Upper lobe of right lung (tissue), 1 donor: Measurements from ENCODE around the gene U2AF2. TPM values are rescaled to one million over a fixed set of nuclear protein-coding genes. Genes with fewer than 3 reads are reported as not detected.

Experiments used
- ATAC-seq: fragments of 200-7000 bp; cut with Tn5 transposase; one replicate; pipeline ENCODE4 v1.9.1; 2020; ENCODE audit warnings: mild to moderate bottlenecking, moderate library complexity
- DNase-seq: peaks from one replicate; pipeline ENCODE4 v3.0.0-alpha.2; 2020
- H3K27ac ChIP-seq: fragments of 200-600 bp; one replicate; pipeline ENCODE4 v1.8.0; 2022
- H3K27me3 ChIP-seq: fragments of 200-600 bp; one replicate; pipeline ENCODE4 v1.8.0; 2022; ENCODE audit warnings: mild to moderate bottlenecking
- H3K36me3 ChIP-seq: fragments of 200-600 bp; one replicate; pipeline ENCODE4 v1.8.0; 2022
- H3K4me1 ChIP-seq: fragments of 200-600 bp; one replicate; pipeline ENCODE4 v1.8.0; 2022
- H3K4me3 ChIP-seq: fragments of 200-600 bp; one replicate; pipeline ENCODE4 v1.8.0; 2022; ENCODE audit warnings: mild to moderate bottlenecking
- H3K9me3 ChIP-seq: fragments of 200-600 bp; one replicate; pipeline ENCODE4 v1.8.0; 2022
- CTCF ChIP-seq: fragments of 200-600 bp; IDR thresholded peaks from one replicate; pipeline ENCODE4 v1.8.0; 2022; ENCODE audit warnings: antibody characterized with exemption
- intact Hi-C: fragments of 100-400 bp; cut with DNase I; formaldehyde crosslinking; loops from one replicate; pipeline ENCODE4 v1.11.0; 2022
- total RNA-seq: library from RNA; stranded (reverse); fragmentation: NEBNext Ultra II Directional; extraction: Animal tissue kit (Norgen Biotek cat#: 25700); gene quantifications from one replicate; pipeline ENCODE4 v1.2.1, GENCODE V29; 2021
- donor health status: DM: no; HTN: yes; CAD: no; lungs with severe emphysema.

Gene U2AF2
- total RNA-seq, 1 donor from 2014 or later, result 142 TPM

- intact Hi-C loops, result no loop called here
- DNase-seq (peak; percentile 49), ATAC-seq (no peak)
Measured at GRCh38 chr19:55690109-55690768, 35.4 kb downstream of the U2AF2 start.

GRCh38 chr19:55690769-55691545 lies 36.1 kb downstream of the U2AF2 start:
- Histone ChIP-seq H3K9me3 (no peaks in the 10 kb centered on the region), H3K27me3 (no peaks in the 10 kb centered on the region), H3K4me3 (no peak overlapping the region), H3K27ac (no peak overlapping the region), H3K4me1 (no peaks in the 10 kb centered on the region), H3K36me3 (peaks cover 84% of the 10 kb centered on the region)
- intact Hi-C loops, result no loop called here
- ATAC-seq (no peak), DNase-seq (peak; percentile 63)
- no peak for TF ChIP-seq CTCF

More at GRCh38 chr19:55690109-55690768, 35.4 kb downstream of the U2AF2 start:
- H3K9me3 ChIP-seq, result no peaks in the 10 kb centered on the region
- no peak for TF ChIP-seq CTCF
- H3K36me3 ChIP-seq, result peaks cover 84% of the 10 kb centered on the region
- no peak overlapping the region for H3K27ac ChIP-seq
- H3K4me1 ChIP-seq, result no peaks in the 10 kb centered on the region
- H3K27me3 ChIP-seq, result no peaks in the 10 kb centered on the region
- no peak overlapping the region for H3K4me3 ChIP-seq

GRCh38 chr19:55691561-55692481 lies 37.0 kb downstream of the U2AF2 start:
- Histone ChIP-seq H3K36me3 (peaks cover 86% of the 10 kb centered on the region), H3K27ac (no peak overlapping the region), H3K4me3 (no peak overlapping the region), H3K9me3 (no peaks in the 10 kb centered on the region), H3K27me3 (no peaks in the 10 kb centered on the region), H3K4me1 (no peaks in the 10 kb centered on the region)
- DNase-seq (no peak), ATAC-seq (no peak)
- TF ChIP-seq CTCF, result no peak
- intact Hi-C loops, result no loop called here

GRCh38 chr19:55692681-55693081 lies 37.8 kb downstream of the U2AF2 start:
- Histone ChIP-seq H3K9me3 (no peaks in the 10 kb centered on the region), H3K4me3 (no peak overlapping the region), H3K36me3 (peaks cover 88% of the 10 kb centered on the region), H3K4me1 (no peaks in the 10 kb centered on the region), H3K27ac (no peak overlapping the region), H3K27me3 (no peaks in the 10 kb centered on the region)
- DNase-seq (no peak), ATAC-seq (no peak)
- no peak for TF ChIP-seq CTCF
- intact Hi-C loops, result no loop called here

GRCh38 chr19:55693336-55693974 lies 38.6 kb downstream of the U2AF2 start:
- no peak overlapping the region for H3K4me3 ChIP-seq
- H3K27ac ChIP-seq, result no peak overlapping the region
- no peaks in the 10 kb centered on the region for H3K4me1 ChIP-seq
- ATAC-seq (no peak), DNase-seq (no peak)
- intact Hi-C loops, result no loop called here
- H3K9me3 ChIP-seq, result no peaks in the 10 kb centered on the region
- no peak for TF ChIP-seq CTCF
- peaks cover 86% of the 10 kb centered on the region for H3K36me3 ChIP-seq
- no peaks in the 10 kb centered on the region for H3K27me3 ChIP-seq
